CD8-positive, alpha-beta memory T cell (primary cell): ENCODE results near the gene TRIM16. TPM values are rescaled to one million over a fixed set of nuclear protein-coding genes. Genes with fewer than 3 reads are reported as not detected.
"Not testable (repeated sequence)": the region's sequence is repeated elsewhere in the genome, so short reads cannot be mapped to it uniquely, and the experiment has no call there.

Experiments used
- CTCF ChIA-PET: fragments of 350-600 bp; sonication (Branson Sonifier 250); formaldehyde crosslinking; loops from one replicate; lab custom pipeline; 2021; ENCODE audit warnings: antibody characterized with exemption; lab: Charles Lee
- POLR2A ChIA-PET: fragments of 350-600 bp; sonication (Branson Sonifier 250); formaldehyde crosslinking; loops from one replicate; lab custom pipeline; 2021; ENCODE audit warnings: antibody characterized with exemption; lab: Charles Lee
- DNase-seq, 5 donors: peaks; one replicate each; pipeline versions ENCODE4 v3.0.0 to v3.0.0-alpha.2; 2020 to 2022; ENCODE audit warnings: mixed read lengths in 1 of 5
- H3K27ac ChIP-seq: one replicate; pipeline ENCODE4 v1.7.0; 2013; ENCODE audit warnings: low read depth, mild to moderate bottlenecking, low read length, moderate library complexity
- H3K27me3 ChIP-seq: 2 replicates; pipeline ENCODE4 v1.7.0; 2013; ENCODE audit warnings: low read length, mild to moderate bottlenecking; ENCODE audit not compliant: insufficient read depth, poor library complexity, severe bottlenecking
- H3K36me3 ChIP-seq: 2 replicates; pipeline ENCODE4 v1.7.0; 2013; ENCODE audit warnings: mild to moderate bottlenecking, low read length, moderate library complexity; ENCODE audit not compliant: insufficient read depth
- H3K4me1 ChIP-seq: 2 replicates; pipeline ENCODE4 v1.7.0; 2013; ENCODE audit warnings: mild to moderate bottlenecking, low read length, moderate library complexity; ENCODE audit not compliant: insufficient read depth
- H3K4me3 ChIP-seq: 2 replicates; pipeline ENCODE4 v1.7.0; 2013; ENCODE audit warnings: mild to moderate bottlenecking, low read length
- H3K9me3 ChIP-seq: 2 replicates; pipeline ENCODE4 v1.7.0; 2013; ENCODE audit warnings: mild to moderate bottlenecking, low read length
- H3K27ac Mint-ChIP-seq, 8 donors: one replicate each; pipeline ENCODE4 v1.8.0; 2020 to 2021; ENCODE audit warnings: mixed read lengths in 8 of 8, mild to moderate bottlenecking in 6 of 8, inconsistent platforms in 3 of 8, moderate library complexity in 3 of 8
- H3K27me3 Mint-ChIP-seq, 2 donors: one replicate each; pipeline ENCODE4 v1.8.0; 2020 to 2021; ENCODE audit warnings: mixed read lengths in 2 of 2, mild to moderate bottlenecking in 1 of 2, moderate library complexity in 1 of 2
- H3K36me3 Mint-ChIP-seq, 3 donors: one replicate each; pipeline ENCODE4 v1.8.0; 2020 to 2021; ENCODE audit warnings: mixed read lengths in 3 of 3, inconsistent platforms in 1 of 3, mild to moderate bottlenecking in 1 of 3
- H3K4me1 Mint-ChIP-seq, 3 donors: one replicate each; pipeline ENCODE4 v1.8.0; 2020 to 2021; ENCODE audit warnings: mixed read lengths in 3 of 3, inconsistent platforms in 1 of 3, mild to moderate bottlenecking in 1 of 3
- H3K4me3 Mint-ChIP-seq, 7 donors: one replicate each; pipeline ENCODE4 v1.8.0; 2020 to 2021; ENCODE audit warnings: mixed read lengths in 7 of 7, mild to moderate bottlenecking in 6 of 7, moderate library complexity in 4 of 7, inconsistent platforms in 2 of 7
- H3K9me3 Mint-ChIP-seq, 5 donors: one replicate each; pipeline ENCODE4 v1.8.0; 2020 to 2022; ENCODE audit warnings: mixed read lengths in 5 of 5, mild to moderate bottlenecking in 3 of 5, moderate library complexity in 2 of 5, inconsistent platforms in 1 of 5
- polyA plus RNA-seq: library from polyadenylated mRNA; unstranded; fragments of 300-500 nt; fragmentation: Illumina TruSeq; gene quantifications from one replicate; pipeline ENCODE4 v1.2.3, GENCODE V29; 2021
- total RNA-seq, 2 experiments: library from RNA; stranded (reverse); gene quantifications; one replicate each; pipeline ENCODE4 v1.2.3, GENCODE V29; 2021

The TRIM16 gene
- total and polyA plus RNA-seq, 3 experiments from 2014 or later: 1.8 to 8.2 (median 8.1) TPM

DNA sequence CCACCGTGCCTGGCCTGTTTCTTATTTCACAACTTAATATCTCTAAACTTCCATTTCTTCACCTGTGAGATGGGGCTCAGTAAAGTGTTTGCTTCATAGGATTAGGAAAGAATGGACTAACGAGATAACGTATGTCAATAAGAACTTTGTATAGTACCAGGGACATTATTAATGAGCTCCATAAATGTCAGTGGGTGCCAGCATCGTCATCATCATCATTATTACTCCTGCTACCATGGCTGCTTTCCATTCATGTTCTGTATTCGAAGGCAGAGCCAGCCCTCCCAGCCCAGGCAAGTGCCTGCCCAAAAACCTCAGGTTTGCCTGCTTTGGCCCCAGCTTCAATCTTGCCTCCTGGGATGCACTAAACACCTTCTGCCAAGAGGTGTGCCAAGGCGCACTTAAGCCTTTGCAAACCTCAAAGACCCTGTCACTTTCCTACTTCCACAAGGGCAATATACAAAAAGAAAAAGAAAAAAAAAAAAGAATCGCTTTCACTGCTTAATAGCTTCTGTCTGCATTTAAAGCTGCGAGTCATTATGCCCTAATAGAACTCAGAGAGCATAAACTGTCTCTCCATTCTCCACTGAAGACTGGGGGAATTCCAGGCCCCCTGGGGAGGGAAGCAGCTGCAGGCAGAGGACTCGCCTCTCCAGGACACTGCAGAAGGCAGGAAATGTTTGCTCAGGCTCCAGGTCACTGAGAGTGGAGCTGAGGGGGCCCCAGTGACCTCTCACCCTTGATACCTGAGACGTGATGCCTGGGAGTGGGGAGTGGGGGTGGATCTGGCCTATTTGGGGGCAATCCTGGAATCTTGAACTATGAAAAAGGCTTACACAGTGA, 38.8 kb downstream of the TRIM16 start:
- H3K9me3 ChIP-seq, H3K36me3 Mint-ChIP-seq, H3K36me3 ChIP-seq, H3K4me3 ChIP-seq, H3K27ac ChIP-seq, POLR2A ChIA-PET, DNase-seq, H3K27me3 ChIP-seq, CTCF ChIA-PET, H3K9me3 Mint-ChIP-seq, H3K4me1 ChIP-seq, H3K4me1 Mint-ChIP-seq, H3K27me3 Mint-ChIP-seq: not testable (repeated sequence)
- peak overlapping the region in 1 of 7 donors; percentile 52 for H3K4me3 Mint-ChIP-seq
- H3K27ac Mint-ChIP-seq: peak overlapping the region in 1 of 8 donors; percentile 13

DNA sequence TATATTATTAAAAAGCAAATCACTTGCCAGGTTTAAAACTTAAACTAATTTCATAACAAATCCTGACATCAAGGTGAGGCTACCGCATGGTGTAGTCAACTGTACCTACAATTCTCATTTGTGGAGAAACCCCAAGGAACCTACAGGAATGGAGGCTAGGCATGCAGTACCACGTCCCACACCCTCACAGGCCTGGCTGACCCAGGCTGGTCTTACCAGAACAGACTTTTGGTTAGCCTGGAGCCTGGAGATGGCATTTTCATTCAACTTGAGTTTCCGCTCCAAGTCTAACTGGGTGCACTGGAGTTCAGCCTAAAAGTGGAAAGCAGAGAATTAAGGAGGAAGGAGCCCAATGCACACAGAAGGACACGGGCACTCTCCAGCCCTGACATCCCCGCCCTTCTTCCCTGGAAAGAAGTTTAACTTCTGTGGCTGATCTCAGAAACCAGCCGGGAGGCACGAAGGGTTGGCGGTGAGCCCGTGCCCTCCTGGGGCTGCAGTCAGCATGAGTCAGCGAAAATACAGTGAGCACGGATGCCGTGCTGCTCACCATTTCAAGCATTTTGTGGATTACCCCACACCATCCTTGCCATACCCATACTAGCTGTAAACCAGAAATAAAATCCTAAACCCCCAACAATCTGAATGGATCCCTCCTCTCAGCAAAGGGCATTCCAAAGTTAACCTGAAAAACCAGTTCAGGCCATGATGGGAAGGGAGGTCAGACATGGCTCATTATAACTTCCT, 41.4 kb downstream of the TRIM16 start:
- H3K27me3 ChIP-seq, CTCF ChIA-PET, DNase-seq, H3K4me3 Mint-ChIP-seq, H3K27ac Mint-ChIP-seq, H3K27me3 Mint-ChIP-seq, H3K9me3 ChIP-seq, POLR2A ChIA-PET, H3K4me3 ChIP-seq, H3K36me3 Mint-ChIP-seq, H3K9me3 Mint-ChIP-seq, H3K4me1 Mint-ChIP-seq, H3K36me3 ChIP-seq, H3K4me1 ChIP-seq, H3K27ac ChIP-seq: not testable (repeated sequence)

DNA sequence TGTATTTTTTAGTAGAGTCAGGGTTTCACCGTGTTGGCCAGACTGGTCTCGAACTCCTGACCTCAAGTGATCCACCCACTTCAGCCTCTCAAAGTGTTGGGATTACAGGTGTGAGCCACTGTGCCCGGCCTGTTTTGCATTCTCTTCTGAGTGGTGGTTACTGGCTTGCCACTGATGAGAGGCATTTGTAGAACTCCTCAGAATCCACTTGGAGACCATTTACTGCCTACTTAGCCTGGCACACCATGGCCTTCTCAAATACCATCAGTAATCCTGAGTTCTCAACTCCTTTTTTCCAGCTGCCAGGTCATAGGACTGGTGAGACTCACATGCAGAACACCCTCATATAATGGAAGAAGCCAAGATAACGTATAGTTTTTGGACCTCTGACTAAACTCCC, 42.1 kb downstream of the TRIM16 start:
- H3K4me1 ChIP-seq, H3K9me3 ChIP-seq, H3K27me3 ChIP-seq, H3K4me1 Mint-ChIP-seq, POLR2A ChIA-PET, H3K27ac Mint-ChIP-seq, DNase-seq, H3K36me3 Mint-ChIP-seq, H3K9me3 Mint-ChIP-seq, H3K4me3 ChIP-seq, H3K36me3 ChIP-seq, H3K4me3 Mint-ChIP-seq, CTCF ChIA-PET, H3K27me3 Mint-ChIP-seq, H3K27ac ChIP-seq: not testable (repeated sequence)

DNA sequence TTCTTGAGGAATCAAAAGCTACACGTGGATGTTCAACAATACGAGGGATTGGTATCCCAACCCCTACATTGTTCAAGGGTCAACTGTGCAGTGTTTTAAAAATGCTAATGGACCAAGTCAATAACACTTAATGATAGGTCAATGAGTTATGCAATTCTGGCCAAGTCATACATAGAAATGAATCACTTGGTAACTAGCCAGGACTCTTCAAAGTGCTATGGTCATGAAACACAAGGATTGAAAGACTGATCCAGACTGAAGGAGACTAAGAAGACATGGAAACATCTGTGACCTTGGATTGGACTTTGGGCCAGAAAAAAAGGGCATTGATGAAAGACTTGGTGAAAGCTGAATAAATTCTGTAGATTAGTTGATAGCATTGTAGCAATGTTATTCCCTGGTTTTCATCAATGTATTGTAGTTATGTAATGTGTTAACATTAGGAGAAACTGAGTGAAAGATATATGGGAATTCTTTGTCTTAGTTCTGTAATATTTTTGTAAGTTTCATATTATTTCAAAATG, 53.1 kb downstream of the TRIM16 start:
- POLR2A ChIA-PET, H3K36me3 ChIP-seq: not testable (repeated sequence)

DNA sequence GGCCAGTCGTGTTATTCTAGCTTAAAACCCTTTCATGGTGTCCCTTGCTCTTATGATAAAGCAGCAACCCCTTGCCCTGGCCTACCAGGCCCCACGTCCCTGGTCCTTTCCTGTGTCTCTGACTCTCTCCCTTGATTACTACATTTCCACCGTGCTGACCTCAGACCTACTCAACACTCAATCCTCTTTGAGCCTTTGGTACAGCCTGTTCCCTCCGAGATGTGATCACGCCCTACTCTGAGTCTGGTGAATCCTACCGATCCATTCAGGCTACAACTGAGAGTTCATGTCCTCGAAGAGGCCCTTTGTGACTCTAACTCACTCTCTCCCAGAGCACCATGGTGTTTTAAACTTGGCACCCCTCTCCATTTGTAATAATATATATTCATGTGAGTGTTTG, 54.1 kb downstream of the TRIM16 start:
- H3K4me1 Mint-ChIP-seq, H3K27me3 Mint-ChIP-seq, H3K4me1 ChIP-seq, H3K27ac ChIP-seq, H3K4me3 Mint-ChIP-seq, H3K27ac Mint-ChIP-seq, H3K9me3 Mint-ChIP-seq, H3K9me3 ChIP-seq, POLR2A ChIA-PET, H3K27me3 ChIP-seq, DNase-seq, H3K4me3 ChIP-seq, CTCF ChIA-PET, H3K36me3 ChIP-seq: not testable (repeated sequence)
- peaks cover 0 to 12% (median 7%) of the 10 kb centered on the region in 3 donors for H3K36me3 Mint-ChIP-seq

More for the DNA sequence above, 53.1 kb downstream of the TRIM16 start:
- H3K9me3 ChIP-seq, CTCF ChIA-PET, H3K9me3 Mint-ChIP-seq, H3K4me1 Mint-ChIP-seq, H3K27ac ChIP-seq, H3K27ac Mint-ChIP-seq, H3K27me3 ChIP-seq, DNase-seq, H3K4me1 ChIP-seq, H3K4me3 ChIP-seq, H3K27me3 Mint-ChIP-seq, H3K4me3 Mint-ChIP-seq: not testable (repeated sequence)
- H3K36me3 Mint-ChIP-seq: peaks cover 0 to 12% (median 7%) of the 10 kb centered on the region in 3 donors

DNA sequence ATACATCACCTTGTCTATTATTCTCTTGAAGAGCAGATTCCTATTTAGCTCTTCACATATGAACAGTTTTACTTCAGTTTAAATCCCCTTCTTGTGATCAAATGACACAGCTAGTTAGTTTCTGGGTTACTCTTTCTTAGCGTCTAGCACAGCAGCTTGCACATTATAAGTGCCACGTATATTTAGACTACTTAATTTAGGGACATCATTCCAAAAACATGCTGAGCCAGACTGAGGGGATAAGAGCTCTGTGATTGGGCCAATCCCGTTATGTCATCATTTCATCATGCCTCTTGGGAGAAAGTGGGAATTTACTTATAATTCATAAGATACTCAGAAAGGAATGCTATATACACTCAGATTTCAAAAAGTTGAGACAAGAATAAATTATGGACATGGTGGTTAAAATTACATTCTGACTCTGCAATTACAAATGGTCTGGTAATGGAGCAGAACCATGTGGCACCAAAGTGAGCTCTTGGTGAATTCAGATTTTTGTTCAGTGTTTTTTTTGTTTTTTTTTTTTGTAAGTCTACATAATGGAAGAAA, 60.4 kb downstream of the TRIM16 start:
- H3K4me3 Mint-ChIP-seq, CTCF ChIA-PET: not testable (repeated sequence)

DNA sequence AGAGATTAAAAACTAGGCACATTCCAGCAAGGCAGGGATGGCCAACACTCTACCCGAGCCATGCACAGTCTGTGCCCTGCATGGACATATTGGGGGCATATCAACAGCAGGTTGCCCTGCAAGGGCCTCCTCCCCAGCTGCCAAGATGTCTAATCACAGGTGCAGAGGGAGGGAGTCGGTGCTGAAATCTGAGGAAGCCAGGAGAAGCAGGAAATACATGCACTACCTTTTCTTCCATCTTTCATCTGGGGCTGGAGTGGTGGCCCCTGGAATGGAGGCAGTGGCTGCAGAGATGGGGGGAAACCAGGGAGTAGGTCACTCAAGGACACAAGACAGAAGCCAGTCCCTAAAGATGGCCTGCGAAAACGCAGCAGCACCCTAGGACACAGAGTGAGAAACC, 60.9 kb downstream of the TRIM16 start:
- H3K27me3 Mint-ChIP-seq, H3K4me1 Mint-ChIP-seq, POLR2A ChIA-PET, H3K9me3 ChIP-seq, H3K27ac Mint-ChIP-seq, H3K27me3 ChIP-seq, DNase-seq, H3K9me3 Mint-ChIP-seq, H3K4me1 ChIP-seq, H3K4me3 Mint-ChIP-seq, H3K36me3 ChIP-seq, H3K36me3 Mint-ChIP-seq, H3K27ac ChIP-seq, H3K4me3 ChIP-seq, CTCF ChIA-PET: not testable (repeated sequence)

More for the DNA sequence above, 60.4 kb downstream of the TRIM16 start:
- H3K27ac Mint-ChIP-seq, POLR2A ChIA-PET, H3K27me3 ChIP-seq, H3K27ac ChIP-seq, H3K4me1 ChIP-seq, H3K27me3 Mint-ChIP-seq, H3K4me1 Mint-ChIP-seq, H3K9me3 ChIP-seq, H3K36me3 Mint-ChIP-seq, H3K36me3 ChIP-seq, DNase-seq, H3K9me3 Mint-ChIP-seq, H3K4me3 ChIP-seq: not testable (repeated sequence)

DNA sequence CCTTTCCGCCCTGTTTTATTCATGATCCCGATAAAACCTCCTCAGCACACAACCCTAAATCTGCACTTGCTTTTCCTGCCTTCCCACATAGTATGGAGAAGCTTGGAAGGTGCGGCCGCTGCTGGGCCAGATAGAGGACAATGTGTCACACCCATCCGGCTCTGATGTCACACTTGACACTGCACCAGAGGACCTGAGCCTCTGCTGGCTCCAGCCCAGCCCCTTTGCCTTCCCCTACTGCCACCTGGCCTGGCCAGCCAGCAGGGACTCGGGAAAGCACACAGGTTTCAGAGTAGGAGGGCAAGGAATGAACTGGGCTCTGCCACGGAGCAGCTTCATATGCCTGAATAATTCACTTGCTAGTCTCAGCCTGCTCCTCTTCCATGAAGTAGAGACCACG, 62.0 kb downstream of the TRIM16 start:
- H3K36me3 ChIP-seq, H3K36me3 Mint-ChIP-seq, CTCF ChIA-PET, H3K4me3 Mint-ChIP-seq, H3K9me3 ChIP-seq, H3K27me3 Mint-ChIP-seq, H3K27me3 ChIP-seq, H3K4me1 ChIP-seq, DNase-seq, H3K27ac ChIP-seq, H3K9me3 Mint-ChIP-seq, H3K27ac Mint-ChIP-seq, POLR2A ChIA-PET, H3K4me3 ChIP-seq, H3K4me1 Mint-ChIP-seq: not testable (repeated sequence)
